Upper lobe of left lung (tissue), 4 donors: ENCODE data around the gene TMEM45A.

ENCODE experiments used
- CTCF ChIP-seq, 6 experiments: fragments of 450-650 bp in 4 of 6; fragments of 200-600 bp in 2 of 6; sonication (generic) in 2 of 6; IDR thresholded peaks; one replicate each; pipeline ENCODE4 v1.5.1; 2016 to 2019; ENCODE audit warnings: antibody characterized with exemption in 6 of 6
- EP300 ChIP-seq, 4 donors: sonication (generic); formaldehyde crosslinking; IDR thresholded peaks; one replicate each; pipeline ENCODE4 v1.5.1; 2017; ENCODE audit warnings: antibody characterized with exemption in 4 of 4, control low read depth in 2 of 4
- POLR2A ChIP-seq, 4 donors: fragments of 450-650 bp; IDR thresholded peaks; one replicate each; pipeline ENCODE4 v1.5.1; 2016 to 2017; ENCODE audit warnings: antibody characterized with exemption in 4 of 4, mild to moderate bottlenecking in 2 of 4
- POLR2AphosphoS5 ChIP-seq, 2 donors: sonication (generic); formaldehyde crosslinking; IDR thresholded peaks; one replicate each; pipeline ENCODE4 v1.5.1; 2017; ENCODE audit warnings: antibody characterized with exemption in 2 of 2

- peak in 2 of 6 experiments; percentile 2 to 26 for TF ChIP-seq CTCF (IDR thresholded peaks at IDR 0.05)
- no peak for TF ChIP-seq EP300 (IDR thresholded peaks at IDR 0.05)
- TF ChIP-seq POLR2AphosphoS5 (IDR thresholded peaks at IDR 0.05), result no peak
- no peak for TF ChIP-seq POLR2A (IDR thresholded peaks at IDR 0.05)
Measured at GRCh38 chr3:100590840-100591147, 98.4 kb downstream of the TMEM45A start.
